AG10803 (cell line): ENCODE results near the gene LUZP1.
A peak's percentile ranks its signal among the peaks of the same experiment; 100 is the strongest.

Experiments used
- DNase-seq: peaks from one replicate; pipeline ENCODE4 v3.0.0; 2010; ENCODE audit warnings: low read depth
- H3K4me3 ChIP-seq: 2 replicates; pipeline ENCODE4 v1.5.1; 2011; ENCODE audit warnings: mild to moderate bottlenecking, low read length, control low read depth
- TF ChIP-seq, protein P1 (sequence below): conservative IDR thresholded peaks from 2 replicates; pipeline ENCODE4 v1.5.1; 2011; ENCODE audit warnings: mild to moderate bottlenecking, low read length, control low read depth, inconsistent platforms

LUZP1 gene

DNA sequence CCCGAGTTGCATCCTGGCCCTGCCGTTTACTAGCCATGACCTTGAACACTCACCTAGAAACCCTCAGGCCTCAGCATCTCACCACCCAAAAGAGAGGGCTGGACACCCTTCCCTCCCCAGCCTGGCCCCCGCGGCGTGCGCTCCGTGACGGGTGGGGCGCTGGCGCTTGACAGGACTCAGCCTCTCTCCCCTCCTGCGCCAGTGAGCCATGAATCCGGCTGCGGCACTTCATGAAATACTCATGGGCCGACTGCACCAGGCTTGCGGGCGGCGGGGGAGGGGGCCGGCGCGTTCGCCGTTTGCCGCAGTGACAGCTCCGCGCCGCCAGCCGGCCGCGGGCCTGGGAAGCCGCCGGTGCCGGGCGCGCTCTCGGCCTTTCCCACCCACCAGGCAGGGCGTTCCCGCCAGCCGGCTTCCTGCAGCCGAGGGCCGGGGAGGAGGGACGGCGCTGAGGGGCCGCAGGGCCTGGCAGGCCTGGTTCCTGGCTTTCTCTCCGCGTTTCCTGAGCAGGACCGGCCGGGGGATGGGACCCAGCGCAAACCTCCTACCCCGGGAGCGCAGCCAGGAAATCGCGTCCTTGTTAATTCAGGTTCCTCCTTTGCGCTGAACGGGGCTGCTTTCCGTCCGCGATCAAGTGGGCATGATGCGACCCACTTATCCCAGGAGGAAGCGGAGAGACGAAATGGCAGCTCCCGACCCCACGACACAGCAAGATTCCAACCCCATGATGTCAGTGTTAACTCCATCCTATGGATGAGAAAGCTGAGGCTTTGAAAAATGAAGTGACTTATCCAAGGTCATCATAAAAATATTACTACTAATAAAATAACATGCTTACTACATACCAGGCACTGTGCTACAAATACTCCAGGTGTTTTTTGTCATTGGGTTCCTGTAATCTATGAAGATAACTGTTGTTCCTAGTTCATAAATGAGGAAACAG, 9.1 kb upstream of the LUZP1 start:
- peak; percentile 81 for DNase-seq
- H3K4me3 ChIP-seq: peak overlapping the region; percentile 66
- TF ChIP-seq, protein P1, sequence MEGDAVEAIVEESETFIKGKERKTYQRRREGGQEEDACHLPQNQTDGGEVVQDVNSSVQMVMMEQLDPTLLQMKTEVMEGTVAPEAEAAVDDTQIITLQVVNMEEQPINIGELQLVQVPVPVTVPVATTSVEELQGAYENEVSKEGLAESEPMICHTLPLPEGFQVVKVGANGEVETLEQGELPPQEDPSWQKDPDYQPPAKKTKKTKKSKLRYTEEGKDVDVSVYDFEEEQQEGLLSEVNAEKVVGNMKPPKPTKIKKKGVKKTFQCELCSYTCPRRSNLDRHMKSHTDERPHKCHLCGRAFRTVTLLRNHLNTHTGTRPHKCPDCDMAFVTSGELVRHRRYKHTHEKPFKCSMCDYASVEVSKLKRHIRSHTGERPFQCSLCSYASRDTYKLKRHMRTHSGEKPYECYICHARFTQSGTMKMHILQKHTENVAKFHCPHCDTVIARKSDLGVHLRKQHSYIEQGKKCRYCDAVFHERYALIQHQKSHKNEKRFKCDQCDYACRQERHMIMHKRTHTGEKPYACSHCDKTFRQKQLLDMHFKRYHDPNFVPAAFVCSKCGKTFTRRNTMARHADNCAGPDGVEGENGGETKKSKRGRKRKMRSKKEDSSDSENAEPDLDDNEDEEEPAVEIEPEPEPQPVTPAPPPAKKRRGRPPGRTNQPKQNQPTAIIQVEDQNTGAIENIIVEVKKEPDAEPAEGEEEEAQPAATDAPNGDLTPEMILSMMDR: no peak

DNA sequence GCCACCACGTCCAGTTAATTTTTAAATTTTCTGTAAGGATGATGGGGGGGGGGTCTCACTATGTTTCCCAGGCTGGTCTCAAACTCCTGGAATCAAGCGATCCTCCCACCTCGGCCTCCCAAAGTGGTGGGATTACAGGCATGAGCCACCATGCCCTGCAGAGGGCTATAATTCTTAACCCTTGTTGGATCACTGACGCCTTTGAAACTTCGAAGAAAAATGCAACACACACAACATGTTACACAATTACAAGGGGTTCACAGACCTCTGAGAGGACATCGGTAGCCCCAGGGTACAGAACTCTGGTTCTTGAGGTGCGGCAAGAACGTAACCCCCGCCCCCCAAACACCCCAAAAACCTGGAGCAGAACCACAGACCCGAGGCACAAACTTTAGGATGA, 8.4 kb upstream of the LUZP1 start:
- DNase-seq: no peak
- TF ChIP-seq, protein P1: no peak
- H3K4me3 ChIP-seq: peak overlapping the region; percentile 66

DNA sequence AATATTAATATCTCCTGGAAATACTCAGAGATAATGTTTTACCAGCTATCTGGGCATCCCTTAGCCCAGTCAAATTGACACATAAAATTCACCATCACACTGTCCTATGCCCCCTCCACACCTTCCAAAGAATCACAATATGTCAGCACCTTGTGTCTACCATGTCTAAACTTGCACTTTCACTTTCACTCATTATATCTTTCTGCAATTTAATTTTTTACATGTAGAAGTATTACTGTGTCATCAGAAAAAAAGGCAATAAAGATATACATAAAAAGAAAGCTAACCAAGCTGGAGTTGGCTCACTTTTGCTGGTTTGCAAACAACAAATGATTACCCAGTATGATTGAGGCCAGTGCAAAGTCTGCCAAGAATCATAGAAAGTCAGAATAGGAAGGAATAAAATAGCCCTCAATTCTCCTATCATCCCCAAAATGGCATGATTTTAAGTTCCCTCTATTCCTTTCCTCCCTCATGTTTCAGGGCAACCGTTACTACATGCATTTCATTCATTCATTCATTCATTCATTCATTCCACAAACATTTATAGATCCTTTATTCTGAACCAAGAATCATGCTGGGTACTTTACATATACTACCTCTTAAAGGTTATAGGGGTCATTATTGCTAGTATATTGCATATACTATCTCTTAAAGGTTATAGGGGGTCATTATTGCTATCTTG, 5.9 kb upstream of the LUZP1 start:
- DNase-seq: no peak
- no peak overlapping the region for H3K4me3 ChIP-seq
- TF ChIP-seq, protein P1: no peak

DNA sequence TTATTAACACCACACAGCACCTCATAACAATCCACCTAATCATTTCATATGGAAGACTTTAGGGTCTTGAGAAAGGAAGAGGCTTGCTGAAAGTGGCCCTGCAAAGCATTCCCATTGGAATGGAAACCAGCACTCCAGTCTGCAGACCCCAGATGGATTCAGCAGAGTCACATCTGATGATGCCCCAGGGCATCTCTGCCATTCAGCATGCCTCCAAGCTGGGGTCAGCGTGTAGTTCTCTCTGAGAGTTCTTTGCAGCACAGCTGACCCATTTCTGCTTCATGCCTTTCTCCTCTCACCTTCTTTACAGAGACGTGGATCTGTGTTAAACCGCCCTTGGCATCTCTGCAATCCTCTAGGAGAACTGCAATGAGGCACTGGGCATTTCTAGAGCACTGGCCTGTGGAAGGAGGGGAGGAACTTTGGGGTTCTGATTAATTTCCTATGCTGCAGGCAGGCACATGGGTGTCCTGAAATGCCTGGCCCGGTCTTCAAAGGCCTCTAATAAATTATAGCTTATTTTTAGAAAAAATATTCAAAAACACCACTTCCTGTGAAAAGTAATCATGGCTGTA, 2.6 kb upstream of the LUZP1 start:
- TF ChIP-seq, protein P1: no peak
- no peak overlapping the region for H3K4me3 ChIP-seq
- DNase-seq: peak; percentile 48

DNA sequence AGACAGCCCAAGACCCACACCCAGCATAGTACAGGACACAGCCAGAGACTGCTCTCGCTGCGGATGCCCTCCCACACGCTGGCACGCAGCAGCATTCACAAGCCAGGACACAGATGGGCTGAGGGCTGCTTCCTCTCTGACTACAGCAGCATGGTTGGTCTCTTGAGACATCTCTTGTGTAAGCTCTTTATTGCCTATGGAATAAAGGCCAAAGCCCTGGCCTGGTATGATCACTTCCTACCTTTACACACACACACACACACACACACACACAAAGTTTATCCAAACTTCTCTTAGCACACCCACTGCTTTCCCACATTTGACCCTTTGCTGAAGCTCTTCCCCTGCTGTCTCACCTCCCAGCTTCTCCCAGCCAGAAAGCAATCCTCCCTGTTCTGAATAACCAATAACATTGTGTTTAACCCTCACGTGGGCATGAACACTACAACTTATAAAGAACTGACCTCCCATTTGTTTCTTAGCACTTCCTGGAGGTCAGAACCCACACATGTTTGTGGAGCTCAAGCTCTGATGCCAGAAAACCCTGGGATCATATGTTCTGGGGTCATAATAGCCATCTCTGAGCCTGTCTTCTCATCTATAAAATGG, 1.2 kb upstream of the LUZP1 start:
- TF ChIP-seq, protein P1: no peak
- DNase-seq: peak; percentile 98
- H3K4me3 ChIP-seq: peak overlapping the region; percentile 89

DNA sequence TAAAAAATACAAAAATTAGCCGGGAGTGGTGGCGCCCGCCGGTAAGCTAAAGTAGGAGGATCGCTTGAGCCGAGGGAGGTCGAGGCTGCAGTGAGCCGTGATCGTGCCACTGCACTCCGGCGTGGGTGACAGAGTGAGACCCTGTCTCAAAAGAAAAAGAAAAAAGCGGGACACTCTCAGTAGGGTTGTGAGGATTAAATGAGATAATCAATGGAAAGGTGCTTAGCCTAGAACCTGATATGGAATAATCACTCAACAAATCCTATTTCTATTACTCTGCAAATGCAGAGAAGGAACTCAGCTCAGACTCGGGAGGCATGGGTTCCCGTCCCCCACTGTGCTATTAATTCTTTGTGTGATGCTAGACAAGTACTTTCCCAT, 529 bp upstream of the LUZP1 start:
- TF ChIP-seq, protein P1: no peak
- H3K4me3 ChIP-seq: peak overlapping the region; percentile 89
- no peak for DNase-seq
